ENCODE data around the gene ENTPD2.

ENTPD2 gene

GRCh38 chr9:137054932-137055384 is 1.1 kb upstream of the ENTPD2 start:
- H3K4me2 ChIP-seq (ENCODE audit: low read length) = no peak overlapping the region
- H4K5ac ChIP-seq (ENCODE audit: low read length) = no peak overlapping the region
- H3K9ac ChIP-seq (ENCODE audit: low read length) = no peak overlapping the region
- no peak overlapping the region for H3K27ac ChIP-seq (ENCODE audit: low read depth, low read length)
- H3K79me2 ChIP-seq (ENCODE audit: control insufficient read depth, insufficient read depth, low read length) = no peaks in the 10 kb centered on the region
- H4K8ac ChIP-seq (ENCODE audit: low read depth, low read length) = no peak overlapping the region
- no peak overlapping the region for H3K18ac ChIP-seq (ENCODE audit: low read length)
- no peak overlapping the region for H3K23ac ChIP-seq (ENCODE audit: low read length)
- H3K27me3 ChIP-seq (ENCODE audit: insufficient read depth, low read length, poor library complexity) = peaks cover 8% of the 10 kb centered on the region
- H2BK5ac ChIP-seq (ENCODE audit: low read length) = no peak overlapping the region
- no peaks in the 10 kb centered on the region for H3K36me3 ChIP-seq (ENCODE audit: control insufficient read depth, insufficient read depth, low read length)
- peak overlapping the region; percentile 62 for H3K56ac ChIP-seq (ENCODE audit: low read length)
- H3K4me3 ChIP-seq (ENCODE audit: low read length) = no peak overlapping the region
- no peak overlapping the region for H3K4ac ChIP-seq (ENCODE audit: low read depth, low read length)
- DNase-seq = no peak
- no CpG with 5 or more reads among the region's 17 CpGs for WGBS (ENCODE audit: extremely low coverage, insufficient coverage, low lambda C conversion rate)
- H3K79me1 ChIP-seq (ENCODE audit: low read length) = no peaks in the 10 kb centered on the region
- H2BK15ac ChIP-seq (replicated peaks; ENCODE audit: low read depth) = no peak overlapping the region
- peaks cover 2% of the 10 kb centered on the region for H3K4me1 ChIP-seq (ENCODE audit: control insufficient read depth, low read depth, low read length)
- H2BK120ac ChIP-seq (ENCODE audit: low read depth, low read length) = no peak overlapping the region
- no peak overlapping the region for H2AK5ac ChIP-seq (ENCODE audit: low read length)

- Histone ChIP-seq H3K79me1 (ENCODE audit: low read length) (no peaks in the 10 kb centered on the region), H3K27ac (ENCODE audit: low read depth, low read length) (no peak overlapping the region), H4K8ac (ENCODE audit: low read depth, low read length) (no peak overlapping the region), H3K4ac (ENCODE audit: low read depth, low read length) (no peak overlapping the region), H3K79me2 (ENCODE audit: control insufficient read depth, insufficient read depth, low read length) (no peaks in the 10 kb centered on the region), H3K23ac (ENCODE audit: low read length) (no peak overlapping the region), H2AK5ac (ENCODE audit: low read length) (no peak overlapping the region), H2BK5ac (ENCODE audit: low read length) (no peak overlapping the region), H4K5ac (ENCODE audit: low read length) (no peak overlapping the region), H3K9ac (ENCODE audit: low read length) (no peak overlapping the region), H3K4me2 (ENCODE audit: low read length) (peak overlapping the region; percentile 48), H3K36me3 (ENCODE audit: control insufficient read depth, insufficient read depth, low read length) (no peaks in the 10 kb centered on the region), H3K18ac (ENCODE audit: low read length) (no peak overlapping the region), H2BK15ac (replicated peaks; ENCODE audit: low read depth) (no peak overlapping the region), H3K27me3 (ENCODE audit: insufficient read depth, low read length, poor library complexity) (peaks cover 8% of the 10 kb centered on the region), H2BK120ac (ENCODE audit: low read depth, low read length) (no peak overlapping the region), H3K4me1 (ENCODE audit: control insufficient read depth, low read depth, low read length) (peaks cover 2% of the 10 kb centered on the region), H3K56ac (ENCODE audit: low read length) (no peak overlapping the region), H3K4me3 (ENCODE audit: low read length) (no peak overlapping the region)
- WGBS (ENCODE audit: extremely low coverage, insufficient coverage, low lambda C conversion rate) = no CpG with 5 or more reads among the region's 71 CpGs
- no peak for DNase-seq
Observed at GRCh38 chr9:137052998-137053943, 590 bp downstream of the ENTPD2 start.

- H2BK5ac ChIP-seq (ENCODE audit: low read length) = no peak overlapping the region
- H2AK5ac ChIP-seq (ENCODE audit: low read length) = no peak overlapping the region
- no peak overlapping the region for H2BK15ac ChIP-seq (replicated peaks; ENCODE audit: low read depth)
- no CpG with 5 or more reads among the region's 8 CpGs for WGBS (ENCODE audit: extremely low coverage, insufficient coverage, low lambda C conversion rate)
- no peaks in the 10 kb centered on the region for H3K79me2 ChIP-seq (ENCODE audit: control insufficient read depth, insufficient read depth, low read length)
- no peak overlapping the region for H3K23ac ChIP-seq (ENCODE audit: low read length)
- H4K8ac ChIP-seq (ENCODE audit: low read depth, low read length) = no peak overlapping the region
- H3K27ac ChIP-seq (ENCODE audit: low read depth, low read length) = no peak overlapping the region
- no peak overlapping the region for H3K56ac ChIP-seq (ENCODE audit: low read length)
- no peak overlapping the region for H3K4me3 ChIP-seq (ENCODE audit: low read length)
- H3K36me3 ChIP-seq (ENCODE audit: control insufficient read depth, insufficient read depth, low read length) = no peaks in the 10 kb centered on the region
- peaks cover 2% of the 10 kb centered on the region for H3K4me1 ChIP-seq (ENCODE audit: control insufficient read depth, low read depth, low read length)
- H3K4ac ChIP-seq (ENCODE audit: low read depth, low read length) = no peak overlapping the region
- H3K4me2 ChIP-seq (ENCODE audit: low read length) = no peak overlapping the region
- no peak overlapping the region for H3K9ac ChIP-seq (ENCODE audit: low read length)
- no peak for DNase-seq
- H2BK120ac ChIP-seq (ENCODE audit: low read depth, low read length) = no peak overlapping the region
- peaks cover 8% of the 10 kb centered on the region for H3K27me3 ChIP-seq (ENCODE audit: insufficient read depth, low read length, poor library complexity)
- no peak overlapping the region for H3K18ac ChIP-seq (ENCODE audit: low read length)
- H3K79me1 ChIP-seq (ENCODE audit: low read length) = no peaks in the 10 kb centered on the region
- no peak overlapping the region for H4K5ac ChIP-seq (ENCODE audit: low read length)
Observed at GRCh38 chr9:137052293-137052692, 1.6 kb downstream of the ENTPD2 start.

- DNase-seq = no peak
- H2BK5ac ChIP-seq (ENCODE audit: low read length) = no peak overlapping the region
- H3K4ac ChIP-seq (ENCODE audit: low read depth, low read length) = no peak overlapping the region
- H3K27ac ChIP-seq (ENCODE audit: low read depth, low read length) = no peak overlapping the region
- H4K8ac ChIP-seq (ENCODE audit: low read depth, low read length) = no peak overlapping the region
- no peak overlapping the region for H3K18ac ChIP-seq (ENCODE audit: low read length)
- no peak overlapping the region for H2AK5ac ChIP-seq (ENCODE audit: low read length)
- H3K79me1 ChIP-seq (ENCODE audit: low read length) = no peaks in the 10 kb centered on the region
- no peak overlapping the region for H3K4me3 ChIP-seq (ENCODE audit: low read length)
- peaks cover 2% of the 10 kb centered on the region for H3K4me1 ChIP-seq (ENCODE audit: control insufficient read depth, low read depth, low read length)
- no peaks in the 10 kb centered on the region for H3K79me2 ChIP-seq (ENCODE audit: control insufficient read depth, insufficient read depth, low read length)
- H2BK120ac ChIP-seq (ENCODE audit: low read depth, low read length) = no peak overlapping the region
- no peaks in the 10 kb centered on the region for H3K36me3 ChIP-seq (ENCODE audit: control insufficient read depth, insufficient read depth, low read length)
- peaks cover 8% of the 10 kb centered on the region for H3K27me3 ChIP-seq (ENCODE audit: insufficient read depth, low read length, poor library complexity)
- no peak overlapping the region for H3K23ac ChIP-seq (ENCODE audit: low read length)
- H4K5ac ChIP-seq (ENCODE audit: low read length) = no peak overlapping the region
- no peak overlapping the region for H3K56ac ChIP-seq (ENCODE audit: low read length)
- WGBS (ENCODE audit: extremely low coverage, insufficient coverage, low lambda C conversion rate) = no CpG with 5 or more reads among the region's 17 CpGs
- H3K4me2 ChIP-seq (ENCODE audit: low read length) = no peak overlapping the region
- no peak overlapping the region for H2BK15ac ChIP-seq (replicated peaks; ENCODE audit: low read depth)
- H3K9ac ChIP-seq (ENCODE audit: low read length) = no peak overlapping the region
Observed at GRCh38 chr9:137051145-137051724, 2.6 kb downstream of the ENTPD2 start.

GRCh38 chr9:137050570-137050969 is 3.3 kb downstream of the ENTPD2 start:
- no peaks in the 10 kb centered on the region for H3K79me1 ChIP-seq (ENCODE audit: low read length)
- H3K18ac ChIP-seq (ENCODE audit: low read length) = no peak overlapping the region
- no peak overlapping the region for H2BK15ac ChIP-seq (replicated peaks; ENCODE audit: low read depth)
- no peak overlapping the region for H2BK120ac ChIP-seq (ENCODE audit: low read depth, low read length)
- H3K36me3 ChIP-seq (ENCODE audit: control insufficient read depth, insufficient read depth, low read length) = no peaks in the 10 kb centered on the region
- H3K4me2 ChIP-seq (ENCODE audit: low read length) = no peak overlapping the region
- no peak overlapping the region for H3K4me3 ChIP-seq (ENCODE audit: low read length)
- H3K79me2 ChIP-seq (ENCODE audit: control insufficient read depth, insufficient read depth, low read length) = no peaks in the 10 kb centered on the region
- H2BK5ac ChIP-seq (ENCODE audit: low read length) = no peak overlapping the region
- H3K56ac ChIP-seq (ENCODE audit: low read length) = no peak overlapping the region
- H3K23ac ChIP-seq (ENCODE audit: low read length) = no peak overlapping the region
- no peak overlapping the region for H3K9ac ChIP-seq (ENCODE audit: low read length)
- no peak overlapping the region for H2AK5ac ChIP-seq (ENCODE audit: low read length)
- peaks cover 2% of the 10 kb centered on the region for H3K4me1 ChIP-seq (ENCODE audit: control insufficient read depth, low read depth, low read length)
- H3K4ac ChIP-seq (ENCODE audit: low read depth, low read length) = no peak overlapping the region
- no peak overlapping the region for H4K8ac ChIP-seq (ENCODE audit: low read depth, low read length)
- WGBS (ENCODE audit: extremely low coverage, insufficient coverage, low lambda C conversion rate) = no CpG with 5 or more reads among the region's 5 CpGs
- peaks cover 8% of the 10 kb centered on the region for H3K27me3 ChIP-seq (ENCODE audit: insufficient read depth, low read length, poor library complexity)
- H3K27ac ChIP-seq (ENCODE audit: low read depth, low read length) = no peak overlapping the region
- DNase-seq = no peak
- no peak overlapping the region for H4K5ac ChIP-seq (ENCODE audit: low read length)
